HCT116 (cell line): ENCODE measurements around the gene NTN4. TPM values are rescaled to one million over a fixed set of nuclear protein-coding genes. Genes with fewer than 3 reads are reported as not detected.

Experiments
- ATAC-seq: fragments of 200-7000 bp; cut with Tn5 transposase; 2 replicates; pipeline ENCODE4 v1.9.1; 2020; ENCODE audit warnings: mild to moderate bottlenecking, moderate library complexity
- BruUV-seq: library from RNA; stranded (reverse); fragments of 400-500 nt; replicated peaks from 2 replicates; lab custom pipeline; 2021; lab: Mats Ljungman, UMichigan
- CTCF ChIA-PET: fragments of 300-600 bp; sonication (Branson Sonifier 250); formaldehyde crosslinking; loops from one replicate; lab custom pipeline; 2021; ENCODE audit warnings: antibody characterized with exemption; lab: Charles Lee
- POLR2A ChIA-PET: fragments of 300-600, 350-600 bp; sonication (Branson Sonifier 250); formaldehyde crosslinking; loops from one replicate; lab custom pipeline; 2021; ENCODE audit warnings: antibody characterized with exemption; lab: Charles Lee
- RAD21 ChIA-PET, 2 experiments: fragments of 300-600 bp; sonication (Branson Sonifier 250); formaldehyde crosslinking; loops; one replicate each; lab custom pipeline; 2023; ENCODE audit warnings: low total read pairs in 2 of 2; ENCODE audit not compliant: uncharacterized antibody in 2 of 2, unreplicated experiment in 2 of 2, low non-redundant PET in 1 of 2; lab: Charles Lee
- DNase-seq: peaks from one replicate; pipeline ENCODE4 v3.0.0-alpha.2; 2010; ENCODE audit warnings: low read depth, low spot score
- H2AFZ ChIP-seq: fragments of 200-600 bp; shearing (Covaris generic), sonication (generic); 2 replicates; pipeline ENCODE4 v1.6.1; 2017; ENCODE audit warnings: low read depth, mixed run types, mixed read lengths, antibody characterized with exemption, low read length; ENCODE audit not compliant: poor library complexity, severe bottlenecking
- H3K27ac ChIP-seq: 2 replicates; pipeline ENCODE4 v1.5.1; 2012; ENCODE audit warnings: low read depth, low read length
- H3K27me3 ChIP-seq: fragments of 200-600 bp; sonication (generic); 2 replicates; pipeline ENCODE4 v1.6.1; 2016; ENCODE audit warnings: mixed run types, low read length, mixed read lengths; ENCODE audit not compliant: insufficient read depth
- H3K36me3 ChIP-seq, 2 experiments: fragments of 200-500 bp in 1 of 2; fragments of 200-600 bp in 1 of 2; sonication (Bioruptor generic) in 1 of 2; sonication (generic) in 1 of 2; 2 replicates each; pipeline versions ENCODE4 v1.5.1 to v1.6.1; 2014 to 2016; ENCODE audit warnings: low read length in 2 of 2, inconsistent platforms in 1 of 2, mixed read lengths in 1 of 2, mixed run types in 1 of 2; ENCODE audit not compliant: insufficient read depth in 2 of 2, control insufficient read depth in 1 of 2
- H3K4me1 ChIP-seq, 2 experiments: fragments of 200-600 bp in 1 of 2; sonication (generic) in 1 of 2; 2 replicates each; pipeline versions ENCODE4 v1.5.1 to v1.6.1; 2012 to 2017; ENCODE audit warnings: low read length in 2 of 2, inconsistent platforms in 1 of 2, mild to moderate bottlenecking in 1 of 2, mixed read lengths in 1 of 2, mixed run types in 1 of 2, moderate library complexity in 1 of 2; ENCODE audit not compliant: insufficient read depth in 2 of 2, control insufficient read depth in 1 of 2
- H3K4me2 ChIP-seq: fragments of 200-600 bp; sonication (generic); 2 replicates; pipeline ENCODE4 v1.6.1; 2017; ENCODE audit warnings: mixed run types, low read length, mixed read lengths
- H3K4me3 ChIP-seq, 2 experiments: fragments of 200-600 bp in 1 of 2; sonication (generic) in 1 of 2; replicated peaks in 1 of 2; 2 replicates each; pipeline ENCODE4 v1.5.1; 2011 to 2016; ENCODE audit warnings: low read length in 2 of 2, control low read depth in 1 of 2, low read depth in 1 of 2, mild to moderate bottlenecking in 1 of 2, mixed read lengths in 1 of 2, mixed run types in 1 of 2
- H3K79me2 ChIP-seq: fragments of 200-600 bp; sonication (generic); 2 replicates; pipeline ENCODE4 v1.6.1; 2017; ENCODE audit warnings: mild to moderate bottlenecking, mixed run types, low read length, moderate library complexity, mixed read lengths; ENCODE audit not compliant: insufficient read depth
- H3K9ac ChIP-seq: fragments of 200-600 bp; sonication (generic); 2 replicates; pipeline ENCODE4 v1.6.1; 2016; ENCODE audit warnings: low read length, mixed read lengths
- H3K9me2 ChIP-seq: fragments of 200-600 bp; sonication (generic), shearing (Covaris generic); 2 replicates; pipeline ENCODE4 v1.6.1; 2017; ENCODE audit warnings: mixed run types, mild to moderate bottlenecking, moderate library complexity; ENCODE audit not compliant: insufficient read depth
- H3K9me3 ChIP-seq, 2 experiments: fragments of 200-500 bp in 1 of 2; fragments of 200-600 bp in 1 of 2; sonication (Bioruptor generic) in 1 of 2; sonication (generic) in 1 of 2; 2 replicates each; pipeline ENCODE4 v1.6.1; 2014 to 2017; ENCODE audit warnings: low read length in 2 of 2, mixed read lengths in 2 of 2, inconsistent platforms in 1 of 2, low read depth in 1 of 2, mild to moderate bottlenecking in 1 of 2, mixed run types in 1 of 2, moderate library complexity in 1 of 2; ENCODE audit not compliant: control insufficient read depth in 1 of 2, insufficient read depth in 1 of 2
- H4K20me1 ChIP-seq: fragments of 200-600 bp; sonication (generic), shearing (Covaris generic); 2 replicates; pipeline ENCODE4 v1.6.1; 2017; ENCODE audit warnings: mixed run types, mild to moderate bottlenecking, moderate library complexity; ENCODE audit not compliant: insufficient read depth
- CBX3 ChIP-seq: IDR thresholded peaks from 2 replicates; pipeline ENCODE4 v1.6.1; 2012; ENCODE audit warnings: low read depth
- CEBPB ChIP-seq: IDR thresholded peaks from 2 replicates; pipeline ENCODE4 v1.6.1; 2012; ENCODE audit warnings: low read depth
- EGR1 ChIP-seq: IDR thresholded peaks from 2 replicates; pipeline ENCODE4 v1.6.1; 2012; ENCODE audit warnings: low read depth
- ELF1 ChIP-seq: IDR thresholded peaks from 2 replicates; pipeline ENCODE4 v1.6.1; 2012; ENCODE audit warnings: low read depth, borderline replicate concordance
- EZH2 ChIP-seq: fragments of 200-600 bp; sonication (generic); IDR thresholded peaks from 2 replicates; pipeline ENCODE4 v1.6.1; 2017; ENCODE audit warnings: antibody characterized with exemption, mixed run types
- FOSL1 ChIP-seq: IDR thresholded peaks from 2 replicates; pipeline ENCODE4 v1.6.1; 2012; ENCODE audit warnings: low read depth
- JUND ChIP-seq: IDR thresholded peaks from 2 replicates; pipeline ENCODE4 v1.6.1; 2012
- POLR2A ChIP-seq: IDR thresholded peaks from 2 replicates; pipeline ENCODE4 v1.7.0; 2011; ENCODE audit warnings: borderline replicate concordance; ENCODE audit not compliant: insufficient read depth, insufficient read length; ENCODE audit errors: extremely low read depth
- POLR2AphosphoS5 ChIP-seq: IDR thresholded peaks from 2 replicates; pipeline ENCODE4 v1.6.1; 2011; ENCODE audit warnings: mild to moderate bottlenecking, low read depth, low read length, moderate library complexity
- RAD21 ChIP-seq: IDR thresholded peaks from 2 replicates; pipeline ENCODE4 v1.6.1; 2012; ENCODE audit warnings: low read depth, mild to moderate bottlenecking
- SP1 ChIP-seq: IDR thresholded peaks from 2 replicates; pipeline ENCODE4 v1.6.1; 2012; ENCODE audit warnings: low read depth
- YY1 ChIP-seq: IDR thresholded peaks from 2 replicates; pipeline ENCODE4 v1.6.1; 2011; ENCODE audit warnings: low read length, low read depth, moderate library complexity, mild to moderate bottlenecking; ENCODE audit not compliant: insufficient replicate concordance; ENCODE audit errors: extremely low read depth
- ZFX ChIP-seq: fragments of 450-650 bp; IDR thresholded peaks from 2 replicates; pipeline ENCODE4 v1.6.1; 2017
- intact Hi-C: fragments of 100-400 bp; cut with micrococcal nuclease; formaldehyde crosslinking; loops from 2 replicates; pipeline ENCODE4 v1.10.0; 2022
- total RNA-seq: library from RNA; stranded (reverse); gene quantifications from one replicate; pipeline ENCODE4 v1.2.1, GENCODE V29; 2021; ENCODE audit not compliant: unreplicated experiment
- TF ChIP-seq, protein P1 (sequence below): IDR thresholded peaks from 2 replicates; pipeline ENCODE4 v1.6.1; 2011; ENCODE audit warnings: mild to moderate bottlenecking, low read length, moderate library complexity; ENCODE audit not compliant: insufficient replicate concordance; ENCODE audit errors: extremely low read depth
- TF ChIP-seq, protein P2 (sequence below): IDR thresholded peaks from 2 replicates; pipeline ENCODE4 v1.6.1; 2012; ENCODE audit warnings: low read depth
- TF ChIP-seq, protein P3 (sequence below): IDR thresholded peaks from 2 replicates; pipeline ENCODE4 v1.6.1; 2012

Gene NTN4
- total RNA-seq, 1 experiment from 2014 or later, result 4.3 TPM

DNA sequence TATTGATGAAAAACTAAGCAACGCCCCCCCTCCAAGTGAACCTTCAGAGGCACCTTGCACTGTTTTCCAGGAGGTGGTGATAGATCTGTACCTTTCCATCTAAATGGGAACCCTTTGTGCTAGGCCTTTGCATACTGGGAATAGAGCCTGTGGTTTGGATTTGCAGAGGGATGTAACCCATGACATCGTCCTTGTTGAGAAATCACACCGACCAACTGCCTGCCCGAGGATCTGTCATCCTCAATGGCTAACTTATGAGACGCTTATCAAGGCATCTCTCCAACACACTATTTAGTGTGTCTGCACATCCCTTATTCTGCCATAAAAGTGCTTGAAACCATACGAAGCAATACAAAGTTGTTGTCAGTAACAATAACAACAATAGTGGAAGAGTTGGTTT, 22.9 kb downstream of the NTN4 start:
- CTCF ChIA-PET, result no interaction called here
- Histone ChIP-seq H3K4me1 (peaks cover 7 to 15% of the 10 kb centered on the region in 2 experiments), H3K79me2 (no peaks in the 10 kb centered on the region), H3K4me3 (no peak overlapping the region), H3K36me3 (no peaks in the 10 kb centered on the region), H4K20me1 (no peaks in the 10 kb centered on the region), H3K9ac (no peak overlapping the region), H3K9me2 (no peaks in the 10 kb centered on the region), H3K27ac (no peak overlapping the region), H3K9me3 (no peaks in the 10 kb centered on the region), H2AFZ (no peak overlapping the region), H3K4me2 (no peak overlapping the region), H3K27me3 (no peaks in the 10 kb centered on the region)
- POLR2A ChIA-PET, result no interaction called here
- intact Hi-C loops, result no loop called here
- ATAC-seq, result no peak
- TF ChIP-seq EZH2, result no peak
- TF ChIP-seq CEBPB, result no peak
- TF ChIP-seq FOSL1, result no peak
- no peak for TF ChIP-seq POLR2AphosphoS5
- no peak for TF ChIP-seq YY1
- TF ChIP-seq, protein P1, sequence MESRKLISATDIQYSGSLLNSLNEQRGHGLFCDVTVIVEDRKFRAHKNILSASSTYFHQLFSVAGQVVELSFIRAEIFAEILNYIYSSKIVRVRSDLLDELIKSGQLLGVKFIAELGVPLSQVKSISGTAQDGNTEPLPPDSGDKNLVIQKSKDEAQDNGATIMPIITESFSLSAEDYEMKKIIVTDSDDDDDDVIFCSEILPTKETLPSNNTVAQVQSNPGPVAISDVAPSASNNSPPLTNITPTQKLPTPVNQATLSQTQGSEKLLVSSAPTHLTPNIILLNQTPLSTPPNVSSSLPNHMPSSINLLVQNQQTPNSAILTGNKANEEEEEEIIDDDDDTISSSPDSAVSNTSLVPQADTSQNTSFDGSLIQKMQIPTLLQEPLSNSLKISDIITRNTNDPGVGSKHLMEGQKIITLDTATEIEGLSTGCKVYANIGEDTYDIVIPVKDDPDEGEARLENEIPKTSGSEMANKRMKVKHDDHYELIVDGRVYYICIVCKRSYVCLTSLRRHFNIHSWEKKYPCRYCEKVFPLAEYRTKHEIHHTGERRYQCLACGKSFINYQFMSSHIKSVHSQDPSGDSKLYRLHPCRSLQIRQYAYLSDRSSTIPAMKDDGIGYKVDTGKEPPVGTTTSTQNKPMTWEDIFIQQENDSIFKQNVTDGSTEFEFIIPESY, result no peak
- no peak for TF ChIP-seq POLR2A
- TF ChIP-seq JUND, result no peak
- TF ChIP-seq, protein P2, sequence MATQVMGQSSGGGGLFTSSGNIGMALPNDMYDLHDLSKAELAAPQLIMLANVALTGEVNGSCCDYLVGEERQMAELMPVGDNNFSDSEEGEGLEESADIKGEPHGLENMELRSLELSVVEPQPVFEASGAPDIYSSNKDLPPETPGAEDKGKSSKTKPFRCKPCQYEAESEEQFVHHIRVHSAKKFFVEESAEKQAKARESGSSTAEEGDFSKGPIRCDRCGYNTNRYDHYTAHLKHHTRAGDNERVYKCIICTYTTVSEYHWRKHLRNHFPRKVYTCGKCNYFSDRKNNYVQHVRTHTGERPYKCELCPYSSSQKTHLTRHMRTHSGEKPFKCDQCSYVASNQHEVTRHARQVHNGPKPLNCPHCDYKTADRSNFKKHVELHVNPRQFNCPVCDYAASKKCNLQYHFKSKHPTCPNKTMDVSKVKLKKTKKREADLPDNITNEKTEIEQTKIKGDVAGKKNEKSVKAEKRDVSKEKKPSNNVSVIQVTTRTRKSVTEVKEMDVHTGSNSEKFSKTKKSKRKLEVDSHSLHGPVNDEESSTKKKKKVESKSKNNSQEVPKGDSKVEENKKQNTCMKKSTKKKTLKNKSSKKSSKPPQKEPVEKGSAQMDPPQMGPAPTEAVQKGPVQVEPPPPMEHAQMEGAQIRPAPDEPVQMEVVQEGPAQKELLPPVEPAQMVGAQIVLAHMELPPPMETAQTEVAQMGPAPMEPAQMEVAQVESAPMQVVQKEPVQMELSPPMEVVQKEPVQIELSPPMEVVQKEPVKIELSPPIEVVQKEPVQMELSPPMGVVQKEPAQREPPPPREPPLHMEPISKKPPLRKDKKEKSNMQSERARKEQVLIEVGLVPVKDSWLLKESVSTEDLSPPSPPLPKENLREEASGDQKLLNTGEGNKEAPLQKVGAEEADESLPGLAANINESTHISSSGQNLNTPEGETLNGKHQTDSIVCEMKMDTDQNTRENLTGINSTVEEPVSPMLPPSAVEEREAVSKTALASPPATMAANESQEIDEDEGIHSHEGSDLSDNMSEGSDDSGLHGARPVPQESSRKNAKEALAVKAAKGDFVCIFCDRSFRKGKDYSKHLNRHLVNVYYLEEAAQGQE, result no peak
- TF ChIP-seq CBX3, result no peak
- TF ChIP-seq ELF1, result no peak
- TF ChIP-seq EGR1, result no peak
- no peak for TF ChIP-seq SP1
- TF ChIP-seq RAD21, result no peak
- TF ChIP-seq ZFX, result no peak
- TF ChIP-seq, protein P3, sequence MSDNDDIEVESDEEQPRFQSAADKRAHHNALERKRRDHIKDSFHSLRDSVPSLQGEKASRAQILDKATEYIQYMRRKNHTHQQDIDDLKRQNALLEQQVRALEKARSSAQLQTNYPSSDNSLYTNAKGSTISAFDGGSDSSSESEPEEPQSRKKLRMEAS, result no peak
- BruUV-seq, result no TSS peak
- DNase-seq, result no peak
- RAD21 ChIA-PET, result no interaction called here
